ENCODE data around the gene FAM219A. TPM values are rescaled to one million over a fixed set of nuclear protein-coding genes. Genes with fewer than 3 reads are reported as not detected.
"Not testable (repeated sequence)": the region's sequence is repeated elsewhere in the genome, so short reads cannot be mapped to it uniquely, and the experiment has no call there.

Gene FAM219A
- total RNA-seq, 1 donor, result 2.0 TPM

GRCh38 chr9:34443533-34443932 lies 14.8 kb downstream of the FAM219A start:
- H3K4me1 ChIP-seq (ENCODE audit: insufficient read depth, low read length), result peaks cover 8% of the 10 kb centered on the region
- H3K9me3 ChIP-seq (ENCODE audit: low read depth, low read length), result no peaks in the 10 kb centered on the region
- H3K27me3 ChIP-seq (ENCODE audit: insufficient read depth, low read length), result no peaks in the 10 kb centered on the region
- H3K4me3 ChIP-seq (ENCODE audit: low read length), result no peak overlapping the region

- Histone ChIP-seq H3K4me3 (ENCODE audit: low read length) (no peak overlapping the region), H3K4me1 (ENCODE audit: insufficient read depth, low read length) (peaks cover 8% of the 10 kb centered on the region), H3K9me3 (ENCODE audit: low read depth, low read length) (no peaks in the 10 kb centered on the region), H3K27me3 (ENCODE audit: insufficient read depth, low read length) (no peaks in the 10 kb centered on the region)
These were observed 15.6 kb downstream of the FAM219A start for GRCh38 chr9:34442770-34443169.

GRCh38 chr9:34440017-34440416 lies 18.4 kb downstream of the FAM219A start:
- Histone ChIP-seq H3K4me1 (ENCODE audit: insufficient read depth, low read length) (peaks cover 8% of the 10 kb centered on the region), H3K27me3 (ENCODE audit: insufficient read depth, low read length) (no peaks in the 10 kb centered on the region), H3K4me3 (ENCODE audit: low read length) (no peak overlapping the region), H3K9me3 (ENCODE audit: low read depth, low read length) (no peaks in the 10 kb centered on the region)

- H3K4me1 ChIP-seq (ENCODE audit: insufficient read depth, low read length); H3K27me3 ChIP-seq (ENCODE audit: insufficient read depth, low read length); H3K9me3 ChIP-seq (ENCODE audit: low read depth, low read length); H3K4me3 ChIP-seq (ENCODE audit: low read length): not testable (repeated sequence)
These were observed 19.9 kb downstream of the FAM219A start for GRCh38 chr9:34438465-34438864.

GRCh38 chr9:34437926-34438307 lies 20.5 kb downstream of the FAM219A start:
- H3K4me1 ChIP-seq (ENCODE audit: insufficient read depth, low read length); H3K9me3 ChIP-seq (ENCODE audit: low read depth, low read length); H3K27me3 ChIP-seq (ENCODE audit: insufficient read depth, low read length); H3K4me3 ChIP-seq (ENCODE audit: low read length): not testable (repeated sequence)

- no peak overlapping the region for H3K4me3 ChIP-seq (ENCODE audit: low read length)
- no peaks in the 10 kb centered on the region for H3K27me3 ChIP-seq (ENCODE audit: insufficient read depth, low read length)
- no peaks in the 10 kb centered on the region for H3K9me3 ChIP-seq (ENCODE audit: low read depth, low read length)
- peaks cover 8% of the 10 kb centered on the region for H3K4me1 ChIP-seq (ENCODE audit: insufficient read depth, low read length)
These were observed 21.1 kb downstream of the FAM219A start for GRCh38 chr9:34437006-34437925.

GRCh38 chr9:34431667-34432066 lies 26.7 kb downstream of the FAM219A start:
- Histone ChIP-seq H3K27me3 (ENCODE audit: insufficient read depth, low read length) (no peaks in the 10 kb centered on the region), H3K9me3 (ENCODE audit: low read depth, low read length) (no peaks in the 10 kb centered on the region), H3K4me3 (ENCODE audit: low read length) (no peak overlapping the region), H3K4me1 (ENCODE audit: insufficient read depth, low read length) (no peaks in the 10 kb centered on the region)

GRCh38 chr9:34430843-34431437 lies 27.4 kb downstream of the FAM219A start:
- H3K27me3 ChIP-seq (ENCODE audit: insufficient read depth, low read length), result no peaks in the 10 kb centered on the region
- H3K4me3 ChIP-seq (ENCODE audit: low read length), result no peak overlapping the region
- H3K4me1 ChIP-seq (ENCODE audit: insufficient read depth, low read length), result no peaks in the 10 kb centered on the region
- H3K9me3 ChIP-seq (ENCODE audit: low read depth, low read length), result no peaks in the 10 kb centered on the region

GRCh38 chr9:34428325-34428958 lies 29.9 kb downstream of the FAM219A start:
- H3K27me3 ChIP-seq (ENCODE audit: insufficient read depth, low read length), result no peaks in the 10 kb centered on the region

GRCh38 chr9:34426347-34427074 lies 31.9 kb downstream of the FAM219A start:
- Histone ChIP-seq H3K27me3 (ENCODE audit: insufficient read depth, low read length) (no peaks in the 10 kb centered on the region), H3K4me1 (ENCODE audit: insufficient read depth, low read length) (no peaks in the 10 kb centered on the region), H3K4me3 (ENCODE audit: low read length) (no peak overlapping the region), H3K9me3 (ENCODE audit: low read depth, low read length) (no peaks in the 10 kb centered on the region)

More at GRCh38 chr9:34428325-34428958, 29.9 kb downstream of the FAM219A start:
- H3K9me3 ChIP-seq (ENCODE audit: low read depth, low read length), result no peaks in the 10 kb centered on the region
- no peak overlapping the region for H3K4me3 ChIP-seq (ENCODE audit: low read length)
- no peaks in the 10 kb centered on the region for H3K4me1 ChIP-seq (ENCODE audit: insufficient read depth, low read length)

GRCh38 chr9:34419716-34420504 lies 38.5 kb downstream of the FAM219A start:
- Histone ChIP-seq H3K4me1 (ENCODE audit: insufficient read depth, low read length) (no peaks in the 10 kb centered on the region), H3K27me3 (ENCODE audit: insufficient read depth, low read length) (no peaks in the 10 kb centered on the region), H3K9me3 (ENCODE audit: low read depth, low read length) (no peaks in the 10 kb centered on the region), H3K4me3 (ENCODE audit: low read length) (no peak overlapping the region)

- Histone ChIP-seq H3K4me1 (ENCODE audit: insufficient read depth, low read length) (no peaks in the 10 kb centered on the region), H3K4me3 (ENCODE audit: low read length) (no peak overlapping the region), H3K9me3 (ENCODE audit: low read depth, low read length) (no peaks in the 10 kb centered on the region), H3K27me3 (ENCODE audit: insufficient read depth, low read length) (no peaks in the 10 kb centered on the region)
These were observed 40.6 kb downstream of the FAM219A start for GRCh38 chr9:34417734-34418133.

GRCh38 chr9:34413231-34413852 lies 45.0 kb downstream of the FAM219A start:
- H3K9me3 ChIP-seq (ENCODE audit: low read depth, low read length), result no peaks in the 10 kb centered on the region
- no peaks in the 10 kb centered on the region for H3K27me3 ChIP-seq (ENCODE audit: insufficient read depth, low read length)
- H3K4me3 ChIP-seq (ENCODE audit: low read length), result no peak overlapping the region
- no peaks in the 10 kb centered on the region for H3K4me1 ChIP-seq (ENCODE audit: insufficient read depth, low read length)

- Histone ChIP-seq H3K4me3 (ENCODE audit: low read length) (no peak overlapping the region), H3K9me3 (ENCODE audit: low read depth, low read length) (no peaks in the 10 kb centered on the region), H3K4me1 (ENCODE audit: insufficient read depth, low read length) (no peaks in the 10 kb centered on the region), H3K27me3 (ENCODE audit: insufficient read depth, low read length) (no peaks in the 10 kb centered on the region)
These were observed 46.0 kb downstream of the FAM219A start for GRCh38 chr9:34412336-34412735.

Measured in mononuclear cell (primary cell).